BLaER1 (cell line): Measurements from ENCODE around the gene OLA1.

Source experiments
- H3K27ac ChIP-seq: shearing (Covaris generic); formaldehyde crosslinking; 2 replicates; pipeline ENCODE4 v1.8.1; 2022
- H3K27me3 ChIP-seq: shearing (Covaris generic); formaldehyde crosslinking; 2 replicates; pipeline ENCODE4 v1.8.1; 2022
- H3K36me3 ChIP-seq: shearing (Covaris generic); formaldehyde crosslinking; 2 replicates; pipeline ENCODE4 v1.8.1; 2022
- H3K4me1 ChIP-seq: shearing (Covaris generic); formaldehyde crosslinking; 2 replicates; pipeline ENCODE4 v1.8.1; 2022
- H3K4me2 ChIP-seq: shearing (Covaris generic); formaldehyde crosslinking; 2 replicates; pipeline ENCODE4 v1.8.1; 2022
- H3K4me3 ChIP-seq: shearing (Covaris generic); formaldehyde crosslinking; 2 replicates; pipeline ENCODE4 v1.8.1; 2022
- H3K9ac ChIP-seq: shearing (Covaris generic); formaldehyde crosslinking; 2 replicates; pipeline ENCODE4 v1.8.1; 2022
- H3K9me3 ChIP-seq: shearing (Covaris generic); formaldehyde crosslinking; 2 replicates; pipeline ENCODE4 v1.8.1; 2022
- H4K20me1 ChIP-seq: shearing (Covaris generic); formaldehyde crosslinking; 2 replicates; pipeline ENCODE4 v1.8.1; 2022
- Cebpa-rat ChIP-seq: shearing (Covaris generic); IDR thresholded peaks from 2 replicates; pipeline ENCODE4 v1.8.1; 2022

OLA1 gene

DNA sequence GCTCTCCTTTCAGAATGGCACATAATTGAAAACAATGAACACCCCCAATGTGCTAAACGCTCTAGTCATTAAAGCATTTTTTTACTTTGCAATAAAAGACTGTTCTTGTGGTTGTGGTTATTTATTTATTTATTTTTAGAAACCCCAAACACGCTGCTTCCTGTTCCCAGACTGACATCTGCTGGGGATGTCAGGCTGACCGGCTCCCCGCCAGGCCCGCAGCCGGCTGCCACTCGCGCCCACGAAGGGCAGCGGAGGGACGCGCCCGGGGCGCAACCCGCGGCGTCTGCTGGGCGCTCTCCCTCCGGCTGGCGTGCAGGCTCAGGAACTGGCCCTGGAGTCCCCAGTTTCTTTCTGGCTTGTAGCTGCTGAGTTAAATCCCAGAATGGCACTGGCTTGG lies 200.1 kb downstream of the OLA1 start:
- Histone ChIP-seq H3K9ac (no peak overlapping the region), H3K27me3 (no peaks in the 10 kb centered on the region), H3K36me3 (no peaks in the 10 kb centered on the region), H3K4me2 (peak overlapping the region; percentile 58), H3K9me3 (peaks cover 13% of the 10 kb centered on the region), H3K4me3 (0 out of 2 replicates have a peak overlapping the region, but pooled peaks have one; percentile 22), H3K27ac (peak overlapping the region; percentile 56), H3K4me1 (peaks cover 21% of the 10 kb centered on the region), H4K20me1 (no peaks in the 10 kb centered on the region)
- TF ChIP-seq Cebpa-rat, result no peak

DNA sequence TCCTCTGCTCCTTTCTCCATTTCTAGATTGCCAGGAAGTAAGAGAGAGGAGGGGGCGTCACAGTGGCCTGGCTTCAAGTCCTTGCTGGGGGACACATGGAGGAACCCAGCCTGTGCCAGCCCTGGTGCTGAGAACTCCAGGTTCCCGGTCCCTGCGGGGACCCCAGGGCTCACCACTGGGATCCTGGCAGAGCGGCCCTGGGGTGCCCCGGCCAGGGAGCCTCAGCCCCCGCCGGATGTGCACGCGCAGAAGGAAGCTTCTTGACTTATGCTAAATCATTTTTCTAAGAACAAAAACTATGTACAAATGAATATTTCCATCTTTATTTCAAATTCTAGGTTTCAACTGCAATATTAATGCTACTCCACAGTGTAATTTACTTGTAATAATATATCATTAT lies 200.6 kb downstream of the OLA1 start:
- H3K27me3 ChIP-seq, result no peaks in the 10 kb centered on the region
- no peaks in the 10 kb centered on the region for H4K20me1 ChIP-seq
- no peaks in the 10 kb centered on the region for H3K36me3 ChIP-seq
- H3K4me2 ChIP-seq, result peak overlapping the region; percentile 58
- peaks cover 21% of the 10 kb centered on the region for H3K4me1 ChIP-seq
- TF ChIP-seq Cebpa-rat, result no peak
- no peak overlapping the region for H3K4me3 ChIP-seq
- H3K9ac ChIP-seq, result no peak overlapping the region
- H3K27ac ChIP-seq, result peak overlapping the region; percentile 61
- H3K9me3 ChIP-seq, result peaks cover 13% of the 10 kb centered on the region

DNA sequence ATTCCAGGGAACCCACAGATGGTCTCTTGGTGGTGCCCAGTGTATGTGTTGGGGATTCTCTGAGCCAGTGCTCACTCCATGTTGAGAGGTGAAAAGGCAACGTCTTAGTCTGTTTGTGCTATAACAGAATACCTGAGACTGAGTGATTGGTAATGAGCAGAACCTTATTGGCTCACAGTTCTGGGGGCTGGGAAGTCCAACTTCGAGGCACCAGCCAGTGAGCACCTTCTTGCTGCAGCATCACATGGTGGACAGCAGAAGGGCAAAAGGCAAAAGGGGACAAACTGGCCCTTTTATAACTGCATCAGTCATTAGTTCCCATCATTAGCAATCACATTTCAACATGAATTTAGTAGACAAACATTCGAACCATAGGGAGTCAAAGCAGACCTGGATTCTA lies 202.2 kb downstream of the OLA1 start:
- no peaks in the 10 kb centered on the region for H3K27me3 ChIP-seq
- no peak overlapping the region for H3K9ac ChIP-seq
- no peak overlapping the region for H3K4me2 ChIP-seq
- H3K4me1 ChIP-seq, result peaks cover 21% of the 10 kb centered on the region
- no peak overlapping the region for H3K27ac ChIP-seq
- no peak for TF ChIP-seq Cebpa-rat
- no peaks in the 10 kb centered on the region for H4K20me1 ChIP-seq
- H3K4me3 ChIP-seq, result no peak overlapping the region
- H3K36me3 ChIP-seq, result no peaks in the 10 kb centered on the region
- H3K9me3 ChIP-seq, result peaks cover 13% of the 10 kb centered on the region

DNA sequence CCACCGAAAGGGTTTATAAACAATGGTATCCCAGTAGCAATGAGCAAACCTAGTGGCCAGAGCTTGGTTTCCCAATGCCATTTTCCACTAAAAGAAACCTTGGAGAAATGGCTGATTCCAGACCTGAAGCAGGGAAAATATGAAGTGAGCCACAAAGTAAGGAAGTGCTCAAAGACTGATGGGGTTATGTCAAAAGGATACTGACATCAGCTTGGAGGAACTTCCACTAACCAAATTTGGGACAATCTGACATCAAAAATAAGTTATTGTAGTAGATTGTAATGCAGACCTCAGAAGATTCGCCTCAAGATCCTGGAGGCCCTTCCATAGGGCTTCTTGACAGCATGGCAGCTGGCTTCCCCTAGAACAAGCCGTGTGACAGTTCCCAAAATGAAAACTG lies 203.8 kb downstream of the OLA1 start:
- no peak overlapping the region for H3K9ac ChIP-seq
- no peak overlapping the region for H3K4me2 ChIP-seq
- H3K4me1 ChIP-seq, result peaks cover 29% of the 10 kb centered on the region
- no peaks in the 10 kb centered on the region for H4K20me1 ChIP-seq
- no peak for TF ChIP-seq Cebpa-rat
- no peaks in the 10 kb centered on the region for H3K27me3 ChIP-seq
- H3K27ac ChIP-seq, result no peak overlapping the region
- H3K9me3 ChIP-seq, result peaks cover 13% of the 10 kb centered on the region
- no peak overlapping the region for H3K4me3 ChIP-seq
- no peaks in the 10 kb centered on the region for H3K36me3 ChIP-seq

DNA sequence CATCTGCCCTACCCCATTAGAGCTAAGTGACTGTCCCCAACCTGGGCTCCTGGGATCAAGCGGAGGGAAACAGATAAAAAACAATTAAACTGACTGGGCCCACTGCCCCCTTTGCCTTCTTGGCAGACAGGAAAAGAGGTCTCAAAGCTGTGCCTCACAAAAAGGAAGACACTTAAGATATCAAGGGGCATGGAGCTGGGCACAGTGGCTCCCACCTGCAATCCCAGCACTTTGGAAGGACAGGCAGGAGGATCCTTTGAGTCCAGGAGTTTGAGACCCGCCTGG lies 208.0 kb downstream of the OLA1 start:
- Histone ChIP-seq H3K27ac (no peak overlapping the region), H3K27me3 (no peaks in the 10 kb centered on the region), H3K36me3 (no peaks in the 10 kb centered on the region), H3K4me2 (no peak overlapping the region), H3K4me1 (peaks cover 40% of the 10 kb centered on the region), H3K4me3 (no peak overlapping the region), H3K9me3 (no peaks in the 10 kb centered on the region), H4K20me1 (no peaks in the 10 kb centered on the region), H3K9ac (no peak overlapping the region)
- no peak for TF ChIP-seq Cebpa-rat

DNA sequence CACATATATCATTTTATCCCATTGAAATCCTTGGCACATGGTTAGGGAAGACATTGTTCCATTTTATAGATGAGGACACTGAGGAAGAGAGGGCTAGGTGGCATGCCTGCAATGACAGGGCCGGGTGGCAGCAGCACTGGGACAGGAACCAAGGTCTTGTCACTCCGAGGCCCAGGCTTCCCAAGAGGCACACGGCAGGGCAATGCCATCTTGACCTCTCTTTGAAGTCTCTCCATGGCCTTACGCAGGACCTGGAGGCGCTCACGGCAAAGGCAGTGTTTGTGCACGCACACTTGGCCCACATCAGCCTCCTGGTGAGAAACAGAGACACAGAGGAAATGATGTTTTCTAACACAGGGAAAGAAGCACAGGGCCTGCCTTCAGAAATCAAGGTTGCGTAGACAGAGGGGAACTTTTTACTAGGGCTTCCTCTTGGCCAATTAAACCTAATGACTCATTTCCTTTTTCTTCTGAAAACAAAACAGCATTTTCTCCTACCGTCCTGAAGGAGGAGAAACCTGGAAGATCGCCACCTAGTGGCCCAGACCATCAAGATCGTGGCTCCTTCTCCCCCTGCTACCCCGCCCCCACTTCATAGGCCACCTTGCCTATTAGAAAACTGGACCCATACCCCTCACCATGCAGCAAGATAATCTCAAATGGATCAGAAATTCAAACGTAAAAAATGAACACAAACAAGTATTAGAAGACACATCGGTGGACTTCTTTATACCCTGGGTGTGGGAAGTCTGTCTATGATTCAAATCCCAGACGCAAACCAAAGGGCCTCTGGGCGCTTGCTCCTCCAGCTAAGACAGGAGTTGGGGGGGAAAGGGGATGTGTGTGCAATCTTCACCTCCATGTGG lies 208.5 kb downstream of the OLA1 start:
- peak overlapping the region; percentile 54; the same call in 1 of the 2 replicates for H3K9ac ChIP-seq
- peak overlapping the region; percentile 72 for H3K4me2 ChIP-seq
- no peaks in the 10 kb centered on the region for H3K27me3 ChIP-seq
- no peaks in the 10 kb centered on the region for H3K36me3 ChIP-seq
- H3K9me3 ChIP-seq, result no peaks in the 10 kb centered on the region
- H3K4me3 ChIP-seq, result no peak overlapping the region
- H3K27ac ChIP-seq, result peak overlapping the region; percentile 77
- no peak for TF ChIP-seq Cebpa-rat
- H4K20me1 ChIP-seq, result no peaks in the 10 kb centered on the region
- H3K4me1 ChIP-seq, result peaks cover 40% of the 10 kb centered on the region

DNA sequence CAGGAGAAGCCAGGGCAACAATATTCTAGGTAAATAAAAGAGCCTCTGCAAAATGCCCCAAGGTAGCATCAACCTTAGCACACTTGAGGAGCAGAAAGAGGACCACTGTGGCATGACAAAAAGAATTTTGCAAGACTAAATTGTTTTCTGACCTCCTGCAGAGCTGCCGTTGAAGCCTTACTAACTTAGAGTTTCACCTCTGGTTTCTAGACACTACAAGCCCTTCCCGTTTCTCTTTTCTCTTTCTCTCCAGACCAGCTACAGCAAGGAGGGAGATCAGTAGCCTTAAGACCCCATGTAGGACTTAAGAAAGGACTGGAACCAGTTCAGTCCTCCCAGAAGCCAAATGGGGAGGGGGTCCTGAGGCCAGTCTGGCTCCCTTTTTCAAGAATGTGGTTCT lies 209.9 kb downstream of the OLA1 start:
- no peak overlapping the region for H3K9ac ChIP-seq
- no peak overlapping the region for H3K4me2 ChIP-seq
- peaks cover 40% of the 10 kb centered on the region for H3K4me1 ChIP-seq
- H3K36me3 ChIP-seq, result no peaks in the 10 kb centered on the region
- TF ChIP-seq Cebpa-rat, result no peak
- H4K20me1 ChIP-seq, result no peaks in the 10 kb centered on the region
- no peak overlapping the region for H3K4me3 ChIP-seq
- no peak overlapping the region for H3K27ac ChIP-seq
- no peaks in the 10 kb centered on the region for H3K27me3 ChIP-seq
- H3K9me3 ChIP-seq, result no peaks in the 10 kb centered on the region

DNA sequence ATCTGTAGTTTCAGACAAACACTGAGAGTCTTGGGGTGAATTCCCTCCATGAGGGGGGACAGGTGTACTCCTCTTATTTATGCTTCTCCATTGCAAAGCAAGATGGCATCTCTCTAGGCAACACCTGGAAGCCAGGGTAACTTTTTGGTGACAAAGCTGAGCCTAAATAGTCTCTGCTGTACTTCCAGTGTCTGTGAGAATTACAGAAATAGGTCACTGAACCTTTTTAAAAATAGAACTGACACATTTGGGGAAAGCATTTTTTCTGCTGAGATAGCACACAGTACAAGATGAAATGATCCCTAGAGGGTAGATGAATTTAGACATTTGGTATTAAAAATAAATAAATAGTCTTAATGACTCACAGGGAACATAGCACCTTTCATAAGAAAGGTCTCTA lies 211.5 kb downstream of the OLA1 start:
- H3K9ac ChIP-seq, result no peak overlapping the region
- peak overlapping the region; percentile 71 for H3K4me2 ChIP-seq
- peaks cover 40% of the 10 kb centered on the region for H3K4me1 ChIP-seq
- H4K20me1 ChIP-seq, result no peaks in the 10 kb centered on the region
- no peak overlapping the region for H3K4me3 ChIP-seq
- H3K9me3 ChIP-seq, result no peaks in the 10 kb centered on the region
- no peak for TF ChIP-seq Cebpa-rat
- H3K27ac ChIP-seq, result no peak overlapping the region
- no peaks in the 10 kb centered on the region for H3K36me3 ChIP-seq
- no peaks in the 10 kb centered on the region for H3K27me3 ChIP-seq

DNA sequence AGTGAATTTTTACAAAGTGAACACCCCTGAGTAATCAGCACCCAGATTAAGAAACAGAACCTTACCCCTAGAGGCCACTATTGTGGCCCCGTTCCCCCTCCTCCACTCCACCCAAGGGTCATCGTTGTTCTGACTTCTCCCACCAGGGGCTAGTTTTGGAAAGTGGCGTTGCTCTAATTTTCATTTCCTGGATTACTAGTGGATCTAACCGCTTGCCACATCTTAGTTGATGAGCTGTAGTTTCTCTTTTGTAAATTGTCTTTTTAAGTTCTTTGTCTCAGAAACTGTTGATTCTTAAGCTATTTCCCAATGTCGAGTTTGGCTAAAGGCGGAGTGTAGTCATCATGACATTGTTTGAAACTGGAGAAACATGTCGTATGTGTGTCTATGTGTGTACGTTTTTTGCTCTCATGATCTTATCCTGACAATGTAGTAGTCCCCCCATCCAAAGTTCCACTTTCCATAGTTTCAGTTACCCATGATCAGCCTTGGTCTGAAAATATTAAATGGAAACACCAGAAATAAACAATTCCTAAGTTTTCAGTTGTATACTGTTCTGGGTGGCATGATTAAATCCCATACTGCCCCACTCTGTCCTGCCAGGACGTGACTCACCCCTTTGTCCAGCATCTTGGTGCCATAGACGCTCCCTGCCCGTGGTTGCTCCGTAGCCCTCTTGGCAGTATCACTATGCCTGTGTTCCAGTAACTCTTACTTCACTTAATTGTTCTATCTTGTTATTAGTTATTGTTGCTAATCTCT lies 212.2 kb downstream of the OLA1 start:
- Histone ChIP-seq H3K9ac (no peak overlapping the region), H3K36me3 (no peaks in the 10 kb centered on the region)
- no peak for TF ChIP-seq Cebpa-rat

DNA sequence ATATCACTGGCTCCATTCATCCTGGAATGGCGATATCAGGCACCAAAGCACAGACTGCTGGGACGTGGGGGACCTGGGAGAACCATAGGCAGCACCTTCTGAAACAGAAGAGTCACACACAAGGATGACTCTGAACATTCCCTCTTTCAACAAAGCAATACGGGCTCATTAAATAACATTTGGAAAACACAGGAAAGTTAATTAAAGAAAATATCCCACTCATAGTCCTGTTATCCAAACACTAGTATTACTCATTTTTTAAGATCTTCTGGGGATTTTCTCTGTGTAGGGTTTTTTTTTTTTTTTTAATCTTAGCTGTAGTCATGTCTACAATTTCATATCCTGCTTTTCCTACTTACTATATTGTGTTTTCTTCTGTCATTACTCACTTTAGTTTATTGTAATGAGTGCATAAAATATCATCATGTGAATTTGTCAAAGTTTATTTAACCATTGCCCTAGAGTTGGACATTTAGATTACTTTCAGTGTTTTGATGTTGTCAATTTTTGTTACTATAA lies 213.2 kb downstream of the OLA1 start:
- peaks cover 38% of the 10 kb centered on the region for H3K4me1 ChIP-seq

More for the DNA sequence above, 212.2 kb downstream of the OLA1 start:
- Histone ChIP-seq H3K4me2 (peak overlapping the region; percentile 71), H3K4me1 (peaks cover 40% of the 10 kb centered on the region), H4K20me1 (no peaks in the 10 kb centered on the region), H3K4me3 (no peak overlapping the region), H3K27me3 (no peaks in the 10 kb centered on the region), H3K27ac (no peak overlapping the region), H3K9me3 (no peaks in the 10 kb centered on the region)

More for the DNA sequence above, 213.2 kb downstream of the OLA1 start:
- no peaks in the 10 kb centered on the region for H3K36me3 ChIP-seq
- no peaks in the 10 kb centered on the region for H4K20me1 ChIP-seq
- H3K9me3 ChIP-seq, result no peaks in the 10 kb centered on the region
- H3K27ac ChIP-seq, result no peak overlapping the region
- no peak for TF ChIP-seq Cebpa-rat
- no peaks in the 10 kb centered on the region for H3K27me3 ChIP-seq
- H3K9ac ChIP-seq, result no peak overlapping the region
- no peak overlapping the region for H3K4me3 ChIP-seq
- no peak overlapping the region for H3K4me2 ChIP-seq
